Measurements from ENCODE around the gene CYS1. TPM values are rescaled to one million over a fixed set of nuclear protein-coding genes. Genes with fewer than 3 reads are reported as not detected.
"Not testable (repeated sequence)": the region's sequence is repeated elsewhere in the genome, so short reads cannot be mapped to it uniquely, and the experiment has no call there.

CYS1 gene
- polyA plus RNA-seq, 1 experiment, result 2.5 TPM

DNA sequence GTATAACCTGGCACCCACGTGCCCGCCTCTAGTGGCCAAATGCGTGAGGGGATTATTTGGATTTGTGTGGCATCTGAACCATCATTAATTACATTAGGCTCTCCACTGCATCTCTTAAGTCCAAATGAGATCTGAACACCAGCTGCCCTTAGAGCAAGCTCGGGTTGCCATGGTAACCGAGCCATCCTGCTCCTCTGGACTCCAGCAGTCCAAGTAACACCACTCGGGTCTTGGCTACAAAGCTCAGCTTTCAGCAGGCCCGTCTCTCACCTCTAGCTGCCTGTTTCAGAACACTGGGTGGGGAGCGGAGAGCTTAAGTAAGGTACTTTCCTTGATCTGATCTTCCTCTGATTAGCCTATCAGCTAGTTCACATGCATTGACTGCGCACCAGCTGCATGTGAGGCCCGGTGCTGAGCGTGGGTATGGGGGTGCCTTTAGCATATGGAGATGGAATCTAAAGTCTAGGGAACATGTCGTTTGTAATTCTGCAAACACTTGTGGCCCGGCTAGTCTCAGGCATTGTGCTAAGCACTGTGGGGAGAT, 14.1 kb upstream of the CYS1 start:
- H3K27me3 ChIP-seq (ENCODE audit: control insufficient read depth, insufficient read depth, low read length), result peaks cover 14% of the 10 kb centered on the region
- no peak for TF ChIP-seq CTCF (IDR thresholded peaks at IDR 0.05; ENCODE audit: insufficient read depth, low read depth, low read length)
- no peak overlapping the region for H3K4me3 ChIP-seq (ENCODE audit: low read depth, low read length)
- DNase-seq (ENCODE audit: low read depth), result no peak
- ChIA-PET CTCF (interaction anchor here (0.9 to 6.3 kb wide), 4 partner anchors 10 to 324 kb away, joined by 3 to 118 read pairs (median 52); partner anchors contain the start of gene CYS1), POLR2A (no interaction called here)
- no peaks in the 10 kb centered on the region for H3K36me3 ChIP-seq (ENCODE audit: control insufficient read depth, insufficient read depth, low read length)

- DNase-seq (ENCODE audit: low read depth); H3K36me3 ChIP-seq (ENCODE audit: control insufficient read depth, insufficient read depth, low read length); H3K4me3 ChIP-seq (ENCODE audit: low read depth, low read length); POLR2A ChIA-PET: not testable (repeated sequence)
- CTCF ChIA-PET, result interaction anchor here (0.9 to 2.6 kb wide), 5 partner anchors 10 to 32 kb away, joined by 3 to 11 read pairs (median 3); no protein-coding TSS in a partner anchor
- H3K27me3 ChIP-seq (ENCODE audit: control insufficient read depth, insufficient read depth, low read length), result peaks cover 18% of the 10 kb centered on the region
Measured at GRCh38 chr2:10091889-10092244, 11.7 kb upstream of the CYS1 start.

GRCh38 chr2:10091182-10091888, 11.1 kb upstream of the CYS1 start:
- DNase-seq (ENCODE audit: low read depth), result no peak
- ChIA-PET CTCF (interaction anchor here (0.9 to 2.6 kb wide), 5 partner anchors 9 to 33 kb away, joined by 3 to 11 read pairs (median 3); no protein-coding TSS in a partner anchor), POLR2A (no interaction called here)
- TF ChIP-seq CTCF (IDR thresholded peaks at IDR 0.05; ENCODE audit: insufficient read depth, low read depth, low read length), result no peak
- peaks cover 18% of the 10 kb centered on the region for H3K27me3 ChIP-seq (ENCODE audit: control insufficient read depth, insufficient read depth, low read length)
- no peaks in the 10 kb centered on the region for H3K36me3 ChIP-seq (ENCODE audit: control insufficient read depth, insufficient read depth, low read length)
- H3K4me3 ChIP-seq (ENCODE audit: low read depth, low read length), result no peak overlapping the region

DNA sequence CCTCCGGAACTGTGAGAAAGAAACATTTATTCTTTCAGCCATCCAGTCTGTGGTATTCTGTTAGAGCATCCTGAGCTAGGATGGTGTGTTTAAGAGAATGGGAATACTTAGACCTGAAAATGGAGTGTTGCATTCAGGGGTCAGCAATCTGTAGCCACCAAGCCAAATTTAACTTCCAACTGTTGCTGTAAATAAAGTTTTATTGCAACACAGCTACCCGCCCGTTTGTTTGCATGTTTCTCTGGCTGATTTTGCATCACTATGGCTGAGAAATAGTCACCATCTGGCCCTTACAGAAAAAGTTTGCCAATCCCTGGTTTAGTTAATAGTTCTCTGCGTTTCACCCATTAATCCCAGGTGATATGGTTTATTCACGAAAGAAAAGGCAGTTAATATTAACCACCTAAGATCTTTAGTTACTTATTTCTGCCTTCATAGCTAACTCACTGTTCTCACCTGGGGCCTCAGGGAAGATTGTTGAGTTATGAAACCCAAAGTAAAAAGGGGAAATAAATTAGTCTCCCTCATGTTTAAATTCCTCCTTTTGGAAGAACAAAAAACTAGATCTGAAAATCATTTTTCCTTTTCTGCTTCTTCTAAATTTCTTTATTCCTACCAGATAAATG, 9.5 kb upstream of the CYS1 start:
- peaks cover 24% of the 10 kb centered on the region for H3K27me3 ChIP-seq (ENCODE audit: control insufficient read depth, insufficient read depth, low read length)

DNA sequence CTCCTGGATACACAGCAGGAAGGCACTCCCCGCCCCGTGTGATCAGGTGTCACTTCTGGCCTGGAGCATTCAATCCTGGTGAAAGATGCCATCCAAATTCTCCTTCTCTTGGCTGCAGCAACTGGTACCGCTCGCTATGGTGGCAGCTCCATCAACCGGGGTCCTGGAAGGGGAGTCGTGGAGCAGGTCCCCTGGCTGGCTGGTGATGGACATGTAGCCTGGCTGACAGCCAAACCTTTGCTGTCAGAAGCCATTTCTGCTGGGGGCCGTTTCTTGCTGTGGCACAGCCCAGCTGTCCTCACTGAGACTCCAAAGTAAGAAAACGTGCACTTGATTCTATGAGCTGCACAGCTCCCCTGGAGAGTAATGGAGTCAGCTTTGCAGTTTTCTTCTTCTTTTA, 7.1 kb upstream of the CYS1 start:
- CTCF ChIA-PET, result interaction anchor here (11.7 kb wide), 1 partner anchor 10 kb away, joined by 101 read pairs; no protein-coding TSS in a partner anchor
- no peaks in the 10 kb centered on the region for H3K36me3 ChIP-seq (ENCODE audit: control insufficient read depth, insufficient read depth, low read length)
- POLR2A ChIA-PET, result no interaction called here
- no peak for TF ChIP-seq CTCF (IDR thresholded peaks at IDR 0.05; ENCODE audit: insufficient read depth, low read depth, low read length)
- DNase-seq (ENCODE audit: low read depth), result no peak
- peaks cover 35% of the 10 kb centered on the region for H3K27me3 ChIP-seq (ENCODE audit: control insufficient read depth, insufficient read depth, low read length)
- no peak overlapping the region for H3K4me3 ChIP-seq (ENCODE audit: low read depth, low read length)

More for the DNA sequence above, 9.5 kb upstream of the CYS1 start:
- POLR2A ChIA-PET, result no interaction called here
- CTCF ChIA-PET, result interaction anchor here (1.0 to 11.7 kb wide), 5 partner anchors 7 to 319 kb away, joined by 3 to 101 read pairs (median 4); no protein-coding TSS in a partner anchor
- TF ChIP-seq CTCF (IDR thresholded peaks at IDR 0.05; ENCODE audit: insufficient read depth, low read depth, low read length), result no peak
- no peak overlapping the region for H3K4me3 ChIP-seq (ENCODE audit: low read depth, low read length)
- no peaks in the 10 kb centered on the region for H3K36me3 ChIP-seq (ENCODE audit: control insufficient read depth, insufficient read depth, low read length)
- no peak for DNase-seq (ENCODE audit: low read depth)

Measured in BJ (cell line).